Skin epidermis (tissue), 12 donors: Measurements from ENCODE around the gene RASSF7.

Experiments used
- H3K27ac ChIP-seq, 21 experiments: fragments of 200-600 bp; sonication (generic) in 11 of 21; one replicate each; pipeline ENCODE4 v1.5.0; 2020; ENCODE audit warnings: mild to moderate bottlenecking in 3 of 21, inconsistent platforms in 2 of 21, moderate library complexity in 2 of 21
- H3K4me3 ChIP-seq, 7 experiments: fragments of 200-600 bp; sonication (generic) in 2 of 7; one replicate each; pipeline ENCODE4 v1.5.0; 2020; ENCODE audit warnings: inconsistent platforms in 2 of 7, mild to moderate bottlenecking in 2 of 7, moderate library complexity in 1 of 7

RASSF7 gene

GRCh38 chr11:597166-597725 is 36.5 kb downstream of the RASSF7 start:
- no peak overlapping the region for H3K27ac ChIP-seq
- H3K4me3 ChIP-seq: no peak overlapping the region

- H3K27ac ChIP-seq: peak overlapping the region in 1 of 21 experiments; percentile 26
These were observed 37.4 kb downstream of the RASSF7 start for GRCh38 chr11:598005-598680.

GRCh38 chr11:601573-602245 is 40.9 kb downstream of the RASSF7 start:
- Histone ChIP-seq H3K27ac (no peak overlapping the region), H3K4me3 (no peak overlapping the region)

More at GRCh38 chr11:598005-598680, 37.4 kb downstream of the RASSF7 start:
- no peak overlapping the region for H3K4me3 ChIP-seq

GRCh38 chr11:603154-603553 is 42.4 kb downstream of the RASSF7 start:
- Histone ChIP-seq H3K27ac (no peak overlapping the region), H3K4me3 (no peak overlapping the region)

GRCh38 chr11:605286-606129 is 44.7 kb downstream of the RASSF7 start:
- no peak overlapping the region for H3K4me3 ChIP-seq
- H3K27ac ChIP-seq: peak overlapping the region in 5 of 21 experiments; percentile 22 to 50 (median 38)

- Histone ChIP-seq H3K4me3 (no peak overlapping the region), H3K27ac (peak overlapping the region in 5 of 21 experiments; percentile 20 to 50 (median 25))
These were observed 45.5 kb downstream of the RASSF7 start for GRCh38 chr11:606245-606644.

GRCh38 chr11:607020-607780 is 46.4 kb downstream of the RASSF7 start:
- Histone ChIP-seq H3K27ac (peak overlapping the region in 4 of 21 experiments; percentile 20 to 31 (median 26)), H3K4me3 (no peak overlapping the region)

GRCh38 chr11:607971-608659 is 47.3 kb downstream of the RASSF7 start:
- Histone ChIP-seq H3K4me3 (no peak overlapping the region), H3K27ac (no peak overlapping the region)

GRCh38 chr11:608791-609251 is 48.1 kb downstream of the RASSF7 start:
- Histone ChIP-seq H3K27ac (no peak overlapping the region), H3K4me3 (no peak overlapping the region)

GRCh38 chr11:609341-609811 is 48.6 kb downstream of the RASSF7 start:
- H3K27ac ChIP-seq: peak overlapping the region in 1 of 21 experiments; percentile 12
- H3K4me3 ChIP-seq: no peak overlapping the region

- Histone ChIP-seq H3K4me3 (no peak overlapping the region), H3K27ac (peak overlapping the region in 2 of 21 experiments; percentile 12 to 15)
These were observed 49.5 kb downstream of the RASSF7 start for GRCh38 chr11:610146-610801.

GRCh38 chr11:611001-611996 is 50.5 kb downstream of the RASSF7 start:
- H3K4me3 ChIP-seq: no peak overlapping the region
- peak overlapping the region in 2 of 21 experiments; percentile 17 to 29 for H3K27ac ChIP-seq

GRCh38 chr11:612201-612960 is 51.6 kb downstream of the RASSF7 start:
- Histone ChIP-seq H3K27ac (peak overlapping the region in 7 of 21 experiments; percentile 12 to 98 (median 29)), H3K4me3 (no peak overlapping the region)

- no peak overlapping the region for H3K4me3 ChIP-seq
- peak overlapping the region in 10 of 21 experiments; percentile 12 to 98 (median 36) for H3K27ac ChIP-seq
These were observed 52.2 kb downstream of the RASSF7 start for GRCh38 chr11:612961-613300.

- H3K4me3 ChIP-seq: peak overlapping the region in 3 of 7 experiments; percentile 2 to 78 (median 69)
These were observed 52.7 kb downstream of the RASSF7 start for GRCh38 chr11:613369-613968.

More at GRCh38 chr11:613369-613968, 52.7 kb downstream of the RASSF7 start:
- peak overlapping the region in 16 of 21 experiments; percentile 16 to 99 (median 96) for H3K27ac ChIP-seq
